ENCODE measurements around the gene FTHL17.

The FTHL17 gene

GRCh38 chrX:31038575-31039326 is 33.1 kb downstream of the FTHL17 start:
- no peak for DNase-seq (ENCODE audit: low read depth in 2 of 2)

- DNase-seq (ENCODE audit: low read depth in 2 of 2) = no peak
These were observed 34.9 kb downstream of the FTHL17 start for GRCh38 chrX:31036895-31037294.

- DNase-seq (ENCODE audit: low read depth in 2 of 2) = no peak
These were observed 44.5 kb downstream of the FTHL17 start for GRCh38 chrX:31027351-31027750.

- DNase-seq (ENCODE audit: low read depth in 2 of 2) = no peak
These were observed 47.0 kb downstream of the FTHL17 start for GRCh38 chrX:31024866-31025265.

GRCh38 chrX:31021537-31021936 is 50.3 kb downstream of the FTHL17 start:
- no peak for DNase-seq (ENCODE audit: low read depth in 2 of 2)

All from stimulated activated CD4-positive, alpha-beta T cell treated with anti-CD3 and anti-CD28 coated beads, Interleukin-1b, Interleukin-23, amount 100 ng/mL, for 4 hours (primary cell).